ENCODE data around the gene ATXN3.

Gene ATXN3

GRCh38 chr14:92012121-92012748 is 94.1 kb downstream of the ATXN3 start:
- TF ChIP-seq, protein P1, sequence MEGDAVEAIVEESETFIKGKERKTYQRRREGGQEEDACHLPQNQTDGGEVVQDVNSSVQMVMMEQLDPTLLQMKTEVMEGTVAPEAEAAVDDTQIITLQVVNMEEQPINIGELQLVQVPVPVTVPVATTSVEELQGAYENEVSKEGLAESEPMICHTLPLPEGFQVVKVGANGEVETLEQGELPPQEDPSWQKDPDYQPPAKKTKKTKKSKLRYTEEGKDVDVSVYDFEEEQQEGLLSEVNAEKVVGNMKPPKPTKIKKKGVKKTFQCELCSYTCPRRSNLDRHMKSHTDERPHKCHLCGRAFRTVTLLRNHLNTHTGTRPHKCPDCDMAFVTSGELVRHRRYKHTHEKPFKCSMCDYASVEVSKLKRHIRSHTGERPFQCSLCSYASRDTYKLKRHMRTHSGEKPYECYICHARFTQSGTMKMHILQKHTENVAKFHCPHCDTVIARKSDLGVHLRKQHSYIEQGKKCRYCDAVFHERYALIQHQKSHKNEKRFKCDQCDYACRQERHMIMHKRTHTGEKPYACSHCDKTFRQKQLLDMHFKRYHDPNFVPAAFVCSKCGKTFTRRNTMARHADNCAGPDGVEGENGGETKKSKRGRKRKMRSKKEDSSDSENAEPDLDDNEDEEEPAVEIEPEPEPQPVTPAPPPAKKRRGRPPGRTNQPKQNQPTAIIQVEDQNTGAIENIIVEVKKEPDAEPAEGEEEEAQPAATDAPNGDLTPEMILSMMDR (IDR thresholded peaks at IDR 0.05; ENCODE audit: low read depth, low read length, missing control alignments): no peak
- DNase-seq (ENCODE audit: extremely low read depth, low read depth): no peak
- no peak overlapping the region for H3K4me3 ChIP-seq (replicated peaks; ENCODE audit: low read depth, low read length)

- TF ChIP-seq, protein P1 (IDR thresholded peaks at IDR 0.05; ENCODE audit: low read depth, low read length, missing control alignments): no peak
- no peak for DNase-seq (ENCODE audit: extremely low read depth, low read depth)
- H3K4me3 ChIP-seq (replicated peaks; ENCODE audit: low read depth, low read length): no peak overlapping the region
These were observed 95.7 kb downstream of the ATXN3 start for GRCh38 chr14:92010644-92011043.

GRCh38 chr14:92009604-92010003 is 96.8 kb downstream of the ATXN3 start:
- H3K4me3 ChIP-seq (replicated peaks; ENCODE audit: low read depth, low read length): no peak overlapping the region
- TF ChIP-seq, protein P1 (IDR thresholded peaks at IDR 0.05; ENCODE audit: low read depth, low read length, missing control alignments): no peak
- DNase-seq (ENCODE audit: extremely low read depth, low read depth): no peak

Measured in HFF-Myc (cell line).